HG03045 (cell line): Measurements from ENCODE around the gene DHX15.

Experiments
- ATAC-seq: cut with Tn5 transposase; IDR thresholded peaks from one replicate; pipeline ENCODE4 v1.9.1; 2021; ENCODE audit warnings: mild to moderate bottlenecking, moderate library complexity; ENCODE audit not compliant: unreplicated experiment

DHX15 gene

DNA sequence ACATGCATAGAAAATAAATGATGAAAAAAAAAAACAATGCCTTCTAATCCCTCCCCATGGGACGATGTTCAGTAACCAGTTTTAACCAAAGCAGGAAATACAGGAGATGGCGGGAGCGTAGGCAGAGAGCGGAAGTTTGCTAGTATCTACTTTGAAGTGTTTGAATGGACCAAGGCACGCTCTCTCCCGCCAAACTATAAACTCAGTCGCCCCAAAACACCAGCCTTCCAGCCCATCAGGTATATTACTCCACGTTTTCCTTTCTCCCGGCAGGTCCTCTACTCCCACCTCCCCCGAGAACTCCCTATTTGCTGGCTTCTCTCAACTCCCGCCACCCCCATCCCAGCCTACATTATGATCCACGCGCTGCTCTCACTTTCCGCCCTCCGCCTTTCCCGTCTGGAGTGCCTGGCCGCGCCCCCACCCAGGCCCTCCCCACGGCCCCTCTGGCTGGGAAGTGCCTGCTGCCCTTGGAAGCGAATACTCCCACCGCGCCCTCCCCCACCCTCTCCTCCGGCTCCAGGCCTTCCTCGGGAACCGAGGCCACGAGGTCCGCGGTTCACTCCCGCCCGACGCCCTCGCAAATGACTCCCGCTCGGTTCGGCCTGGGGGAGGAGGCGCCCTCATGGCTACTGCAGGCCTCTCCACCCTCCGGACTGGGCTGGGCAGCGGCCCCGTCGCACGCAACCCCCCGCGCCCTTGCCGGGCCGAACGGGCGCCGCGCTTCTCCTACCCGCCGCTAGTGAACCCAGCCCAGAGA, 723 bp downstream of the DHX15 start:
- peak; percentile 16 for ATAC-seq

DNA sequence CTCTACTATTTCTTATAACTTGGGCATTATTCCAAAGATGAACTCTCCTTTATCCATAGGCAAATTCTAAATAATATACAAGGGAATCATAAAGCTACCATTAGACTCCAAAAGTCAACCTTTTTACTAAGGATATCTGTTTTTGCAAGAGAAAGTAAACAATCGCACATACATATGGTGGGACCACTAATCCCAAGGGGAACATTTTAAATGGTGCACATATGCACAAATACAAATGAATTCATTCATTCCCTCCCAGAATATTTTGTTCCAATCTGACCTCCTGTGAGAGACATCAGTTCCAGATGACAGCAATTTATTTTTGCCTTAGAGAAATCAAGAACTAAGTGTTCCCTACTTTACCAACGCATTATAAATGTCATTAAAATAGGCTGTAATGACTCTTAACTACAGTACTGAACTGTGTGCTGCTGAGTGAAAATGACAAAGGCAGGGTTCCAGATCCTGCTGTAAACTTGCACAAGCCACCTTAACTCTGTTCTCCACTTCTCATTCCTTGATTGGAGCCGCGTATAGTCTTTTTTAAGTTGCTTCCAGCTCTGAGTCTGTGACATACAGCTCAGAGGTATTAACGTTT, 2.0 kb downstream of the DHX15 start:
- no peak for ATAC-seq

DNA sequence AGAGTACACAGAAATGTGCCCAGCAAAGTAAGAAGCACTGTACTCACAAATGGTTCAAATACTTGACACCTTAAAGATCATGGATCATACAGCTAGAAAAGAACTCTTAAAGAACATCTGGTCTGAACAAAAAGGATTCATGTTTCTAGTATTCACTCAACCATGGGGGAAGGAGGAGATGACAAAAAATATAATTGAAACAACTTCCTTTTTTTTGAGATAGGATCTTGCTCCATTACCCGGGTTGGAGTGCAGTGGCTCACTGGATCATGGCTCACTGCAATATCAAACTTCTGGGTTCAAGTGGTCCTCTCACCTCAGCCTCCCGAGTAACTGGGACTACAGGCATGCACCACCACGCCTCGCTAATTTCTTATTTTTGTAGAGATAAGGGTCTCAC, 6.0 kb downstream of the DHX15 start:
- ATAC-seq, result no peak

DNA sequence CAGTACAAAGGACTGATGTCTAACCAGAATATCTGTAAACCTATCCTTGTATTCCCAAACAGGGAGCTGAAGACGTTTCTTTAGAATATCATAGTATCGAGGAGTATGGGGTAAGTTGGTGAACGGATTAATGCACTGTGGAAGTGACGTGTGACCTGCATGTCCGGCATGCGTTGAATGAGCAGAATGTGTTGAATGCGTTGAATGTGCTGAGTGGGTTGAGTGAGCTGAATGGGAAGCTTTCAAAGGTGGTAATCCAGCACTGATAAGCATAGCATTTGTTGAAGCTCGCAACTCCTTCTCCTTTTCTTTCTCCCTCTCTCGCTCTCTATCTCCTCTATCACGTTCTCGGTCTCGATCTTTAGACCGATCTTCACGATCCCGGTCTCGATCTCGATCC, 8.1 kb downstream of the DHX15 start:
- ATAC-seq, result no peak

- ATAC-seq, result no peak
Observed at GRCh38 chr4:24574236-24574635, 10.1 kb downstream of the DHX15 start.

GRCh38 chr4:24573582-24573981, 10.8 kb downstream of the DHX15 start:
- ATAC-seq, result no peak

GRCh38 chr4:24570574-24571236, 13.6 kb downstream of the DHX15 start:
- no peak for ATAC-seq

- ATAC-seq, result no peak
Observed at GRCh38 chr4:24570172-24570571, 14.2 kb downstream of the DHX15 start.

GRCh38 chr4:24569662-24570061, 14.7 kb downstream of the DHX15 start:
- ATAC-seq, result no peak

- no peak for ATAC-seq
Observed at GRCh38 chr4:24568425-24568824, 15.9 kb downstream of the DHX15 start.

GRCh38 chr4:24565054-24565453, 19.3 kb downstream of the DHX15 start:
- ATAC-seq, result no peak

DNA sequence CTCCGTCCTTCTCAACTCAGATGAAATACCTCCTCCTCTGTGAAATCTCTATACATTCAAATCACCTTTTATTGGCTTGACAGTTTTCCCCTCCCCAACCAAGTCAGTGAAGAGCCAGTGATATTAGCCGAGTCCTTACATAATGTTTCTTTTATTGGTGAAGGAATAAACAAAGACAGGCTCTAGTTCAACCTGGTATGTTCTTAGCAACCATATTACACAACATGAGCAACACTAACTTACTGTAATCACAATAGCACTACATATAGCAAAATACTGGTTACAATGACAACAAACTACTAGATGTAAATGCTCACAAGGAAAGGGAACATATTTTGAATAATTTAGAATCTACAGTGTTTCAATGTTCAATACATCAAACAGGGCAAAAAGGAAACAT, 19.9 kb downstream of the DHX15 start:
- ATAC-seq, result no peak

DNA sequence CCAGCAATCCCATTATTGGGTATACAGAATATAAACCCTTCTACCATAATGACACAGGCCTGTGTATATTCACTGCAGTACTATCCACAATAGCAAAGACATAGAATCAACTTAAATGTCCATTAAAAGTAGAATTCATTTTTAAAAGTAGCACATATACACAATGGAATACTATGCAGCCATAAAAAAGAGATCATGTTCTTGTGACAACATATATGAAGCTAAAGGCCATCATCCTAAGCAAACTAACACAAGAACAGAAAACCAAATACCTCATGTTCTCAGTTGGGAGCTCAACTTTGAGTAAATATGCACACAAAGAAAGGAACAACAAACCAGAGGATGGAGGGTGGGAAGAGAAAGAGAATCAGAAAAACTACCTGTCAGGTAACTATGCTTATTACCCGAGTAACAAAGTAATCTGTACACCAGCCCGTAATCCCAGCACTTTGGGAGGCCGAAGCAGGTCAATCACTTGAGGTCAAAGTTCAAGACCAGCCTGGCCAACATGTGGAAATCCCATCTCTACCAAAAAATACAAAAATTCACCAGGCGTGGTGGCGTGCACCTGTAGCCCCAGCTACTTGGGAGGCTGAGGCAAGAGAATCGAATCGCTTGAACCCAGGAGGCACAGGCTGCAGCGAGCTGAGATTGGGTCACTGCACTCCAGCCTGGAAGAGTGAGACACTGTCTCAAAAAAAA, 22.8 kb downstream of the DHX15 start:
- ATAC-seq, result no peak

- no peak for ATAC-seq
Observed at GRCh38 chr4:24560868-24561368, 23.4 kb downstream of the DHX15 start.

GRCh38 chr4:24559889-24560288, 24.5 kb downstream of the DHX15 start:
- no peak for ATAC-seq

GRCh38 chr4:24559032-24559821, 25.1 kb downstream of the DHX15 start:
- ATAC-seq, result no peak

GRCh38 chr4:24557026-24558025, 27.0 kb downstream of the DHX15 start:
- no peak for ATAC-seq

DNA sequence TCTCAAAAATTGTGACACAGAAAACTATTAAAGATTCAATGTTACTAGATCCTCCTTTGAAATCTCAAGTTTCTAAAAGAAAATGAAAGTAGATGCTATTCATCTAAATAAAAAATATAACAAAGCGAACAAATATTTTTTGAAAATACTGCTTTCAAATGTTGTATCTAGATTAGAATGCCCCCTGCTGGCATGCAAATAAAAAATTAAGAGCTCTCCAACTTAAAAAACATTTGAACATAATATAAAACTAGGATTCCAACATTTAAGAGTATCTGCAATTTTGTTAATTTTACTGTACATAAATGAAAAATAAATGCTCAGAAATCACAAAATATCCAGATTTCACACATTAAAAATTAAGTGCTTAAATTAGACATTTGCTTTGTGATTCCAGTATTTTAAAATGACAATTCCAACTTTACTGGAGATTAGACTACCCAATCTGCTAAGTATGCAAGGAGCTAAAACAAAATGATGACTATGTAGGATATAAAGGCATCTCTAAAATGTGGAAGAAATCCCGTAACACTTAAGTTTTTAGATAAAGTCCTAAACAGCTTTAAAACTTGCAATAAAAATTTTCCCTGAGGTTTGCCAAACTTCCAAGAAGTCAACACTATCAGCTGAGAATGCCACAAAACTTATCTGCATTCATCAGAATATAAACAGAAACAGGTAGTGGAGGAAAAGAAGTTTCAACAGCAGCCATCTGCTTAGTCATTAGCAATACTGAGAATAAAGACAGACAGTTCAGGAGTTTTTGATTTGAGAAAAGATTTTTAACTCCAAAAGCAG, 32.7 kb downstream of the DHX15 start:
- no peak for ATAC-seq
